Activated naive CD4-positive, alpha-beta T cell treated with anti-CD3 and anti-CD28 coated beads, Interleukin-2, amount 50 U/mL, for 16 hours (primary cell): ENCODE results near the gene LAMA2.

Experiments
- DNase-seq: peaks from one replicate; pipeline ENCODE4 v3.0.0-alpha.2; 2020

The LAMA2 gene, protein sequence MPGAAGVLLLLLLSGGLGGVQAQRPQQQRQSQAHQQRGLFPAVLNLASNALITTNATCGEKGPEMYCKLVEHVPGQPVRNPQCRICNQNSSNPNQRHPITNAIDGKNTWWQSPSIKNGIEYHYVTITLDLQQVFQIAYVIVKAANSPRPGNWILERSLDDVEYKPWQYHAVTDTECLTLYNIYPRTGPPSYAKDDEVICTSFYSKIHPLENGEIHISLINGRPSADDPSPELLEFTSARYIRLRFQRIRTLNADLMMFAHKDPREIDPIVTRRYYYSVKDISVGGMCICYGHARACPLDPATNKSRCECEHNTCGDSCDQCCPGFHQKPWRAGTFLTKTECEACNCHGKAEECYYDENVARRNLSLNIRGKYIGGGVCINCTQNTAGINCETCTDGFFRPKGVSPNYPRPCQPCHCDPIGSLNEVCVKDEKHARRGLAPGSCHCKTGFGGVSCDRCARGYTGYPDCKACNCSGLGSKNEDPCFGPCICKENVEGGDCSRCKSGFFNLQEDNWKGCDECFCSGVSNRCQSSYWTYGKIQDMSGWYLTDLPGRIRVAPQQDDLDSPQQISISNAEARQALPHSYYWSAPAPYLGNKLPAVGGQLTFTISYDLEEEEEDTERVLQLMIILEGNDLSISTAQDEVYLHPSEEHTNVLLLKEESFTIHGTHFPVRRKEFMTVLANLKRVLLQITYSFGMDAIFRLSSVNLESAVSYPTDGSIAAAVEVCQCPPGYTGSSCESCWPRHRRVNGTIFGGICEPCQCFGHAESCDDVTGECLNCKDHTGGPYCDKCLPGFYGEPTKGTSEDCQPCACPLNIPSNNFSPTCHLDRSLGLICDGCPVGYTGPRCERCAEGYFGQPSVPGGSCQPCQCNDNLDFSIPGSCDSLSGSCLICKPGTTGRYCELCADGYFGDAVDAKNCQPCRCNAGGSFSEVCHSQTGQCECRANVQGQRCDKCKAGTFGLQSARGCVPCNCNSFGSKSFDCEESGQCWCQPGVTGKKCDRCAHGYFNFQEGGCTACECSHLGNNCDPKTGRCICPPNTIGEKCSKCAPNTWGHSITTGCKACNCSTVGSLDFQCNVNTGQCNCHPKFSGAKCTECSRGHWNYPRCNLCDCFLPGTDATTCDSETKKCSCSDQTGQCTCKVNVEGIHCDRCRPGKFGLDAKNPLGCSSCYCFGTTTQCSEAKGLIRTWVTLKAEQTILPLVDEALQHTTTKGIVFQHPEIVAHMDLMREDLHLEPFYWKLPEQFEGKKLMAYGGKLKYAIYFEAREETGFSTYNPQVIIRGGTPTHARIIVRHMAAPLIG (N-terminal part only)

GRCh38 chr6:128882991-128883611 is at the start of gene LAMA2:
LAMA2 (plus strand) TSS chr6:128883138; CDS start chr6:128883246, 108 bp downstream.
- DNase-seq: peak; percentile 11

DNA sequence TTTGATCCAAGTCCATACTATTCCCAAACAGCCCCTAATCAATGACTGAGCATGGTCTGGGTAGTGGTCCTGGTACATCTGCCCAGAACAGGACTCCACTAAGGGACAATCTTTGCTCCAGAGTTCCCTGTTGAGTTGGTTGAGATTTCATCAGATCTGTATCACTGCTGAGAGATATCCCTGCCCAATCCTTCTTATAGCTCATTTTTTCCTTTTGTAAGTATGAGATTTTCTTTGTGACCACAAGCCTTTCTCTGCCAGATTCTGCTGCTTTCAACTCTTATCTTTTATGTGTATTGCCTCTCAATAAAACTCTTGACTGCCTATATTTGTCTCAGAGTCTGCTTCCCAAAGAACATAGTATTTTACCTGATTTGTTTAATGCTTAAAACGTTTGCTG is 46.2 kb upstream of the LAMA2 start:
- DNase-seq: no peak

DNA sequence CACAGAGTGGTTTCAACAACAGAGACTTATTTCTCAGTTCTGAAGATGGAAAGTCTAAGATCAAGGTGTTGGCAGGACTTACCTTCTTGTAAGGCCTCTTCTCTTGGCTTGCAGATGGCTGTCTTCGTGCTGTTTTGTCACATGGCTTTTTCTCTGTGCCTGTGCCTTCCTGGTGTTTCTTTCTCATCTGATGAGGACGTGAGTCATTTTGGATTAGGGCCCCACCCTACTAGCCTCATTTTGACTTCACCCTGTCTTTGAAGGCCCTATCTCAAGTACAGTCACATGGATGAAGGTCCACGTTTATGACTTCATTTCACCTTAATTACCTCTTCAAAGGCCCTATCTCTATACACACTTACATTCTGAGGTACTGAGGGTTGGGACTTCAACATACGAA is 41.4 kb upstream of the LAMA2 start:
- no peak for DNase-seq

DNA sequence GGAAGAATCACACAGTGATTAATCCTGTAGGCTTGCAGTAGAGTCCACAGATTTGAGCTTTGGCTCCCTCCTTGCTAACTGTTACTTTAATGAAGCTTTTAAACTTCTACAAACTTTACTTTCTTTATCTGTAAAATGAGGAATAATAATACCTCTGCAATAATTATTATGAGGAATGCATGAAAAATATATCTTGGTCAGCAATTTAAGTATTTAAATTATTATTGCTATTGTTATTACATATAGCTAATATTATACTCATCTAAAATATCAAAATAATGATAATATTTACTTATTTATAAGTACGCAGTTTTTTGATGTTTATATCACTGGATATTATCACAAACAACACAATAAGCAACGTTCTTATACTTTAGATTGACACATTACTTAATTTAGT is 38.3 kb upstream of the LAMA2 start:
- no peak for DNase-seq

GRCh38 chr6:128847431-128848210 is 35.3 kb upstream of the LAMA2 start:
- DNase-seq: no peak

- no peak for DNase-seq
Observed at GRCh38 chr6:128848212-128848935, 34.6 kb upstream of the LAMA2 start.

DNA sequence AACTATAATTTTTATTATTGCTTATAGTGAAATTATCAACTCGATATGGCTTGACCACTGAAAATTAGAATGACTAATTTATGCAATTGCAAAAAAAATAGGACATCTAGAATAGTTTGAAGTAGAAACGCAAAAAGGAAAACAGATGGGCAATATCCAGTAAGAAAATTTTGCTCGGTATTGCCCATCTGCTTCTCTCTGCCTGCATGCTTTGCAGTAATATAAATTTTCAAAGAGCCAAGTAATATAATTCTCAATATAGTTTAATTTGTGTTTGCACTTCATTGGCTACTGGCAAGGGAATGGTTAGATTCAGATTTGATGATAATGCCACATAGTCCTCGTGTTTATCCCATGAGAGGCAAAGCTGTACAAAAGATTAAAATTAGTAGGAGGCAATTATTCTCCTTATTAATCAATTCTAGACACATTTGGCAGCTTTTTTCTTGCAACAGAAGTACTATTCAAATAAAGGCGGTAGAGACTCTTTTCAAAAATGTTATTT is 27.3 kb upstream of the LAMA2 start:
- DNase-seq: no peak

DNA sequence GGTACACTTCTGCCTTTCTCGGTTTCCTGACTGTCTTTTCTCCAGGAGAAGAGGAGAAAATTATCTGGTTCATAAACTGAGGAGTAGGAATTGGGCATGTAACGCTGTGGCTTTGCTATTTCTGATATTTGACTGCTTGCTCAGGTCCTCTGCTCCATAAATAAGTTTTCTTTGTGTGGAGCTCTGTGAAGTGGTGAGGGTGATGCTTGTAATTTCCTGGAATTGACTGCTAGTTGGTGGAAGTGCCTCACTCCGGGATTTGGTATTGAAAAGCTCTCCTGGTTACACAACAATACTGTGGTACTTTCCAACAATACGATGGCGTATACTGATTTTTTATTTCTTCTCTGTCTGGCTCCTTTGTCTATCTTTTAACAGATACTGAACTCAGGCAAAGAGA is 25.1 kb upstream of the LAMA2 start:
- no peak for DNase-seq

- DNase-seq: no peak
Observed at GRCh38 chr6:128860782-128861181, 22.2 kb upstream of the LAMA2 start.

GRCh38 chr6:128863983-128864382 is 19.0 kb upstream of the LAMA2 start:
- DNase-seq: no peak

GRCh38 chr6:128870746-128871145 is 12.2 kb upstream of the LAMA2 start:
- no peak for DNase-seq

- DNase-seq: no peak
Observed at GRCh38 chr6:128874863-128875262, 8.1 kb upstream of the LAMA2 start.

- no peak for DNase-seq
Observed at GRCh38 chr6:128882560-128882959, 378 bp upstream of the LAMA2 start.

- no peak for DNase-seq
Observed at GRCh38 chr6:128883906-128884305, 968 bp downstream of the LAMA2 start.

DNA sequence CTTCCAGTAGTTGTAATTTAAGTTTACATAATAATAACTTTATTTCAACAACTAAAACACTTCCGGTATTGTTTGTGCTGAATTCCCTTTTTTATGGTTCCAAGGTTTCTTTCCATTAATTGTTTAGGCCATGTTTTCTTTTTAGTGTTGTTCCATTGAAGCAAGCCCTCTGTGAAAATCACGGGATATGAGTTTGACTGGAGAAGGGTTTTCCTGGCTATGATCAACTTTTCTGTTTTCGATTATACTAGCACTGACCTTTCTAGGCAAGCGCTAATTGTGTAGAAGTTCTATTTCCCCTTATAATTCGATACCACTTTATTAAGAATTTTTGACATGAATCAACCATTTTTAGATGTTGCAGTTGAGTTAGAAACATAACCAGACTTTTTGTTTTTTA is 2.4 kb downstream of the LAMA2 start:
- DNase-seq: no peak

DNA sequence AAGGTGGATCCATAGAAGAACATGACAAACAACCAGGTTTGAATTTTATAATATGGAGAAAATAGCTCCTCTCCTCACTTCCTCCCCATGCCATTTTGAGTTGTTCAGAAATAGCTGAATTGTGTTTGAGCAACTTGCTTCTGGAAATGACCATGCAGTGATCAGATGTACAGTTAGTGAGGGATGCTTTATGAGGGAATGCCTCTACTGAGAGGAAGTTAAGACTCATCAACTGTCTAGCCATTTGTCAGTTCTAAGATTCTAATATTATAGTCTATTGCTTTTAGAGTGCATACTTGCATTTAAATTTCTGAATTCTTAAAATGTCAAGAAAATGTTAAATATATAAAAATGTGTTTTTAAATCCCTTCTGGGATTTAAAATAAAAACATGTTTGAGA is 3.8 kb downstream of the LAMA2 start:
- no peak for DNase-seq

DNA sequence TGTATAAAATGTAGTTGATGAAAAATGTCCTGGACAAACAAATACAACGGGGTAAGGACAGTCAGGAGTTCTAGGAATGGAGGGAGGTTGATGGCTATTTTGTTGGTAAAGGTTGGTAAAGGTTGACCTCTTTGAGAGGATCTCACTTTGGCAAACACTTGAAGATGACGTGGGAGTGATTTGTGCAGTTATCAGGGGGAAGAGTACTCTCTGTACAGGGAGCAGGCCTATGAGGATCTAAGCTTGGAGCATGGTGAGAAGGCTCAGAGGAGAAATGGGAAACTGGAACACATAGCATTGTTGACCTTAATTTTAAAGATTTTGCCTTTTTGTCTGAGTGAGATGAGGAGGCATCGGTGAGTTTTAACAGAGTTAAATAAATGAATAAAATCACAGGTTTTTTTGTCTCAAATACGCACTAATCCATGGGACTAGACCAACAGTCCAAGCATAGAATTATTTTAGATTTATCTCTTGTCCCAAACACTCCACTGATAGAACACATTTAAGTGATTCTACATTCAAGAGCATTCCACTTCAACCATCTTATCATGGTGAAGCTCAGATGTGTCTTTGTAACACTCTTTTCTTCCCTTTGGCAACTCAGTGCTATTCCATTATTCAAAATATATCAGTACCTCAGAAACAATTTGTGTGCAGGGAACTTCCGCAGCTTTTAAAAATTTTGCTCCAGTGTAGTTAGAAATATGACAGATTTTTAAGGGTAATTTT is 5.7 kb downstream of the LAMA2 start:
- DNase-seq: no peak

DNA sequence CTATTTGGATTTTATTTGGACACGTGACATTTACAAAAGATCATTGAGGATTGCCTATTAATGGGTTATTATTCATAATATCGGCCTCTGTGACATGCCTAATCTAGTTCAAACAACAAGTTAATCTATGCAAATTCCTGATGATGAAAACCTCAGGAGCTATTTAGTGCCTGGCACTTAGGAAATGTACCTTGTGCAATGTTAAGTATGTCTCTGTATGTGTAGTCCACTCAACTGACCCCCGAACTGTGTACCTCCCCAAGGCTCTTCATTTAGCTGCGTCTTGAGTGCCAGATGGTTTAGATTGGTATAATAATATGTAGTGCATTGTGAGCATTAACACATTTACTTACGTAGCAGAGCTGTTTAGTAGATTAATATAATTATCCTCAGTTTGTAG is 6.9 kb downstream of the LAMA2 start:
- no peak for DNase-seq

DNA sequence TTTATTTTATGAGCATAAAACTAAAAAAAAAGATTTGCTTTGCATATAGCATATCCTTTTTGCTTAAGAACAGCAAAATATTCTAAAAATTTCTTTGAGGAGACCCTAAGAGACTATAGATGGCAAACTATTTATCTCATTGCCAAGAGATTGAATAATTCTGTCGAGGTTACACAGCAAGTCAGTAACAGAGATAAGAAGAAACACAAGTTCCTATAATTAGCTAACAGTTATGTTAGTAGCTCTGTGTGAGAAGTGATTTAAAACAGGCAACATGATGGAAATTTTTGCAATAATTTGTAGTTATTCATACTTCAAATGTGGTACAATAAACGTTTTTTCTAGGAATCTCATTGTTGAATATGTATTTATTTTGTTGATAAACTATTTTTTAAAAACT is 9.1 kb downstream of the LAMA2 start:
- DNase-seq: no peak

- DNase-seq: no peak
Observed at GRCh38 chr6:128899341-128900050, 16.6 kb downstream of the LAMA2 start.
